ENCODE data around the gene SYNGR2. TPM values are rescaled to one million over a fixed set of nuclear protein-coding genes. Genes with fewer than 3 reads are reported as not detected.

The SYNGR2 gene
- polyA plus RNA-seq, 1 donor (not counting 4 experiments of a cell fraction or from before 2014, with no cell fraction given), result 103 TPM

DNA sequence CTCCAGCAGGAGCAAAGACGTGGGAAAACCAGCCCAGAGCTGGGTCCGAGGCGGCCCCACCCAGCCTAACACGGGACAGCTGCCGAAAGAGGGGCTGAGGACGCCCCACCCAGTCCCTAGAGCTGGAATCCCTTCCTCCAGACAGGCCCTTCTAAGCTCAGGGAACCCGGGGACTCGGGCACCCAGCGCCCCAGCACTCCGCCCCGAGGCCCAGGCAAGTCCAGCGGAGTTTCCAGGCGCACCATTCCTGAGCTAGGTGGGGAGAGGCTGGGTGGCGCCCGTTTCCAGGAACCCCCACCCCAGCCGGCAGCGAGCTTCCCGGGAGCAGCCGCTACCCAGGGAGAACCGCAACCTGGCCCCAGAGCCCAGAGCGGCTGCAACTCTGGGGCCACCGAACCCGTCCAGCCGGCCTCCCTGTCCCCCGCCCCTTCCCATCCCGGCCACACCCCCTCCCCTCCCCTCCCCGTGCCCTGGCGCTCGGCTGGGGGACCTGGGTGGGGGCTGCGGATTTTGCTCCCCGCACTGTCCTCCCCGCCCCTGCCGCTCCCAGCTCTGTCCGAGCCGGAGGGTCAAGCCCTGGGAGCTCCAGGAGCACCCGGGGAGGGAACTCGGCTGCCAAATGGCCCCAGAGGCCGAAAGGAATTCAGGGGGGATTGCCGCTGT is 40.4 kb upstream of the SYNGR2 start:
- DNase-seq (ENCODE audit: low read depth, low spot score), result no peak
- Histone ChIP-seq H3K4me2 (ENCODE audit: control insufficient read depth, extremely low read depth, insufficient read depth, low read depth, low read length) (peak overlapping the region; percentile 85), H3K36me3 (ENCODE audit: control insufficient read depth in 2 of 2, extremely low read depth in 1 of 2, insufficient read depth in 2 of 2, low read length in 2 of 2) (peaks cover 5 to 9% of the 10 kb centered on the region in 2 experiments), H2AFZ (ENCODE audit: control insufficient read depth, low read length) (peak overlapping the region; percentile 58), H3K4me3 (ENCODE audit: control insufficient read depth in 2 of 3, extremely low read depth in 1 of 3, insufficient read depth in 2 of 3, low read depth in 1 of 3, low read length in 3 of 3) (peak overlapping the region; percentile 75 to 91 (median 83)), H3K9me1 (ENCODE audit: control insufficient read depth, extremely low read depth, insufficient read depth, low read length) (no peaks in the 10 kb centered on the region), H3K9me3 (ENCODE audit: control insufficient read depth, low read depth, low read length) (no peaks in the 10 kb centered on the region), H3K79me2 (ENCODE audit: control insufficient read depth, insufficient read depth, low read length) (peaks cover 4% of the 10 kb centered on the region), H3K27me3 (ENCODE audit: control insufficient read depth, extremely low read depth, insufficient read depth, low read length) (peaks cover 18% of the 10 kb centered on the region), H4K20me1 (ENCODE audit: control insufficient read depth, extremely low read depth, insufficient read depth, low read length) (no peaks in the 10 kb centered on the region), H3K27ac (ENCODE audit: control insufficient read depth, insufficient read depth, low read length) (peak overlapping the region; percentile 47), H3K9ac (ENCODE audit: control insufficient read depth, extremely low read depth, insufficient read depth, low read length) (peak overlapping the region; percentile 84), H3K4me1 (ENCODE audit: control insufficient read depth, extremely low read depth, insufficient read depth, low read length) (peaks cover 16% of the 10 kb centered on the region)
- TF ChIP-seq, protein P1, sequence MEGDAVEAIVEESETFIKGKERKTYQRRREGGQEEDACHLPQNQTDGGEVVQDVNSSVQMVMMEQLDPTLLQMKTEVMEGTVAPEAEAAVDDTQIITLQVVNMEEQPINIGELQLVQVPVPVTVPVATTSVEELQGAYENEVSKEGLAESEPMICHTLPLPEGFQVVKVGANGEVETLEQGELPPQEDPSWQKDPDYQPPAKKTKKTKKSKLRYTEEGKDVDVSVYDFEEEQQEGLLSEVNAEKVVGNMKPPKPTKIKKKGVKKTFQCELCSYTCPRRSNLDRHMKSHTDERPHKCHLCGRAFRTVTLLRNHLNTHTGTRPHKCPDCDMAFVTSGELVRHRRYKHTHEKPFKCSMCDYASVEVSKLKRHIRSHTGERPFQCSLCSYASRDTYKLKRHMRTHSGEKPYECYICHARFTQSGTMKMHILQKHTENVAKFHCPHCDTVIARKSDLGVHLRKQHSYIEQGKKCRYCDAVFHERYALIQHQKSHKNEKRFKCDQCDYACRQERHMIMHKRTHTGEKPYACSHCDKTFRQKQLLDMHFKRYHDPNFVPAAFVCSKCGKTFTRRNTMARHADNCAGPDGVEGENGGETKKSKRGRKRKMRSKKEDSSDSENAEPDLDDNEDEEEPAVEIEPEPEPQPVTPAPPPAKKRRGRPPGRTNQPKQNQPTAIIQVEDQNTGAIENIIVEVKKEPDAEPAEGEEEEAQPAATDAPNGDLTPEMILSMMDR (optimal IDR thresholded peaks at IDR 0.05 in 1 of 3, IDR thresholded peaks at IDR 0.05 in 1 of 3, conservative IDR thresholded peaks at IDR 0.05 in 1 of 3; ENCODE audit: extremely low read depth in 1 of 3, insufficient read depth in 2 of 3, low read length in 3 of 3), result no peak
- TF ChIP-seq EZH2 (IDR thresholded peaks at IDR 0.05; ENCODE audit: low read length), result no peak
- FAIRE-seq, result no peak
- dilution Hi-C loops (cut with MboI; ENCODE audit: extremely low pct_ligation_motif_present, low sequenced_read_pairs), result no loop called here

DNA sequence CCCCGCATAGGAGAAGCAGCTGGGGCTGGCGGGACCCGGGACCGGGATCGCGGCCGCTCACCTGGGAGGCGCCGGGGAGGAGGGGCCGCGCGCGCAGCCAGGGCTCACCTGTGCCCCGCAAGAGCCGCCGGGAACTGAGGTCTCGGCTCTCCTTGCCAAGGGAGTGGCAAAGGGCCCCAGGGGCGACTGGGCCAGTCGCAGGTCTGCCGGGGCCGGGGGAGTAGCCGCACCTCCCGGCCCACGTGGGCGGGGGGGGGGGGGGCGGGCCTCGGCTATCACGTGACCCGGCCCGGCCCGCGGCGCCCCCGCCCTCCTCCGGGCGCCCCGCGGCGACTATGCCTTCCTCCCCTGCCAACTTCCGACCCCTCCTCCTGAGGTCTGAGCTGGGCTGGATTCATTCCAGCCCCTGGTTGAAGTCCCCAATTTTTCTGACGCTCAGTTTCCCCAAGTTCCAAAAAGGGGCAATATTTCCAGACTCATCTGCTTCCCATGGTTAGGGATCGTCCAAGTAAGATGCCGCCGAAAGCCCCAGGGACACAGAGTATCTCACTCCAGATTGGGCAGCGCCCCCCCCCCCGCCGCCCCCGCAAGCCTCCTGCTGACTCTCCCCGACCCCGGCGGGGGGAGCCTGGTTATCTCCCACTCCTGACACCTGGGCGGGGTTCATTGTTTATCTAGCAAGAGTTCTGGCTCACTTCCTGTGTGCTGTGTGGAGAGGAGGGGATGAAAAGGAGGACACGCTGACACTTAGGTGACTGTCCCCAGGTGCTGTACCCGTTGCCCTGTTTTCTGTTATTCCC is 39.6 kb upstream of the SYNGR2 start, which contains the start of gene TMC6:
Gene TMC6, minus strand, starts transcription at position 205 of the 800 bp plus-strand sequence. CDS start 1,923 bp downstream, outside the sequence.
- H3K9me1 ChIP-seq (ENCODE audit: control insufficient read depth, extremely low read depth, insufficient read depth, low read length), result no peaks in the 10 kb centered on the region
- dilution Hi-C loops (cut with MboI; ENCODE audit: extremely low pct_ligation_motif_present, low sequenced_read_pairs), result no loop called here
- TF ChIP-seq, protein P1 (optimal IDR thresholded peaks at IDR 0.05 in 1 of 3, IDR thresholded peaks at IDR 0.05 in 1 of 3, conservative IDR thresholded peaks at IDR 0.05 in 1 of 3; ENCODE audit: extremely low read depth in 1 of 3, insufficient read depth in 2 of 3, low read length in 3 of 3), result no peak
- no peak for TF ChIP-seq EZH2 (IDR thresholded peaks at IDR 0.05; ENCODE audit: low read length)
- H3K9ac ChIP-seq (ENCODE audit: control insufficient read depth, extremely low read depth, insufficient read depth, low read length), result peak within 1 kb of the TSS; percentile 84
- H3K36me3 ChIP-seq (ENCODE audit: control insufficient read depth in 2 of 2, extremely low read depth in 1 of 2, insufficient read depth in 2 of 2, low read length in 2 of 2), result peaks cover 3 to 8% of the 10 kb centered on the region in 2 experiments
- peak within 1 kb of the TSS; percentile 75 to 91 (median 83) for H3K4me3 ChIP-seq (ENCODE audit: control insufficient read depth in 2 of 3, extremely low read depth in 1 of 3, insufficient read depth in 2 of 3, low read depth in 1 of 3, low read length in 3 of 3)
- H4K20me1 ChIP-seq (ENCODE audit: control insufficient read depth, extremely low read depth, insufficient read depth, low read length), result no peaks in the 10 kb centered on the region
- DNase-seq (ENCODE audit: low read depth, low spot score), result no peak
- H3K4me2 ChIP-seq (ENCODE audit: control insufficient read depth, extremely low read depth, insufficient read depth, low read depth, low read length), result peak within 1 kb of the TSS; percentile 85
- H3K27me3 ChIP-seq (ENCODE audit: control insufficient read depth, extremely low read depth, insufficient read depth, low read length), result peaks cover 20% of the 10 kb centered on the region
- peak within 1 kb of the TSS; percentile 58 for H2AFZ ChIP-seq (ENCODE audit: control insufficient read depth, low read length)
- peak within 1 kb of the TSS; percentile 47 for H3K27ac ChIP-seq (ENCODE audit: control insufficient read depth, insufficient read depth, low read length)
- H3K4me1 ChIP-seq (ENCODE audit: control insufficient read depth, extremely low read depth, insufficient read depth, low read length), result peaks cover 16% of the 10 kb centered on the region
- no peak for FAIRE-seq
- no peaks in the 10 kb centered on the region for H3K9me3 ChIP-seq (ENCODE audit: control insufficient read depth, low read depth, low read length)
- H3K79me2 ChIP-seq (ENCODE audit: control insufficient read depth, insufficient read depth, low read length), result peaks cover 4% of the 10 kb centered on the region
